ENCODE measurements around the gene KCNT2.

KCNT2 gene

GRCh38 chr1:196442366-196442765, 165.9 kb downstream of the KCNT2 start:
- no peak for DNase-seq

DNA sequence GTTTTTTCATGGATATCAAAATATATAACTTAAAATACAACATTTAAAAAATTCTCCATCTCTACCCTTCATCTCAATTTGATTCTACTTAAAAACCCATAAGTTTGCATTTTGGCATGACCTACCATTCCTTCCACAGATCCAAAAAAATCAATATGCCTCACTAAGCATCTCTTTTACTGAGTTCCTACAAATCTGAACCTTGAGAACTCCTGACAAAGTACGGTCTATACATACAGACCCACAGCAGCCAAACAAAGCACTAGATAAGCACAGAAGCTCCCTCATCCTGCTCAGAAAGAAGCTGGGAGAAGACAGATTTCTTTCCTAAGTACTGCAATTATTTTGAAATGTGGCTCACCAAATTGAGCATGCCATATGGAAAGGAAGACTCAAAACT, 167.5 kb downstream of the KCNT2 start:
- no peak for DNase-seq

GRCh38 chr1:196438329-196438728, 169.9 kb downstream of the KCNT2 start:
- no peak for DNase-seq

- DNase-seq = no peak
Measured at GRCh38 chr1:196437671-196438070, 170.6 kb downstream of the KCNT2 start.

- no peak for DNase-seq
Measured at GRCh38 chr1:196433000-196433399, 175.2 kb downstream of the KCNT2 start.

GRCh38 chr1:196427976-196428734, 180.1 kb downstream of the KCNT2 start:
- DNase-seq = no peak

GRCh38 chr1:196425513-196425912, 182.7 kb downstream of the KCNT2 start:
- DNase-seq = no peak

GRCh38 chr1:196423612-196424011, 184.6 kb downstream of the KCNT2 start:
- DNase-seq = peak; percentile 14

DNA sequence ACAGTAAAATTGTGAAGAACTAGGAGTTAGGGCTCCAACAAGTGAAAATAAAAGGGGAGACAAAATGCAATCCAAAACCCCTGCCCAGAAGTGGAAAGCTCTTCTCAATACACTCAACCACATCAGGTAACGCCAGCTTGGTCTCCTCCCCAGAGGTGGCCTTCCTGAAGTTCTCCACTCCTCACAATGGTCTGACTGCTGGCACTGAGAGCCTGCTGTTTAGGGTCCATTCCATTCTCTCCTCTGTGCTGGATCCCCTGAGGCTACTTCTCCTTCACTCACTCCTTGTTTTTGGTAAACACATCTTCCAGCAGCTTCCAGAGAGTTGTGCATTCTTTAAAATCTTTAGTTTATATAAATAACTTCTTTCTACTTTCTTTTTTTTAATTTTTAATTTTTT, 189.5 kb downstream of the KCNT2 start:
- DNase-seq = no peak

- DNase-seq = no peak
Measured at GRCh38 chr1:196415978-196416377, 192.3 kb downstream of the KCNT2 start.

DNA sequence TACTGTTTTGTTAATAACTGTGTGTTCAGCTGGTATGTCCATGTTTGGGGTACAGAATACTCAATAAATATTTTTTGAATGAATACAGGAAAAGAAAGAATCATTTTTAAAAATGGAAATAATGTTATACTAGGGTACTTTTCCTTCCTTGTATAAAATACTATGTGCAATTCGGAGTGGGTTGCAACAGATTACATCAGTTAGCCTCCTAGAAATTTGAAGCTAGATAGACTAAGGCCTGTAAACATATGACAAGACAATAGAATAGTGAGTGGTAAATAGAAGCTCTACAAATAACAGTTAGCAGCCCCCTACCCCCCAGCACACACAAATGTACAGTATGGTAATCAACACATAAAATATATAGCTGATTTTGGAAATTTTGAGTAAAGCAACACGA, 195.9 kb downstream of the KCNT2 start:
- DNase-seq = peak; percentile 7

- no peak for DNase-seq
Measured at GRCh38 chr1:196410768-196411167, 197.5 kb downstream of the KCNT2 start.

DNA sequence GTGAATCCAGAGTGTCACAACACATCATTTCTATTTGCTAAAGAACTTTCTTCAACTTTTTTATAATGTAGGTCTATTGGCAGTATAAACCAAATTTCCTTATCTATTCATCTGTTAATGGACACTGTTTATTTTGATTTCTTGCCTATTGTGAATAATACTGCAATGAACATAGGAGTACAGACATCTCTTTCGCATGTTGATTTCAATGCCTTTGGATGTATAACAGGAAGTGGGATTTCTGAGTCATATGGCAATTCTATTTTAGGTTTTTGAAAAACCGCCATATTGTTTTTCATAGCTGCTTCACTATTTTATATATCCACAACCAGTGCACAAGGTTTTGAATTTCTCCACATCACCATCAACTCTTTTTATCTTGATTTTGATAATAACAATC, 198.7 kb downstream of the KCNT2 start:
- peak; percentile 14 for DNase-seq

DNA sequence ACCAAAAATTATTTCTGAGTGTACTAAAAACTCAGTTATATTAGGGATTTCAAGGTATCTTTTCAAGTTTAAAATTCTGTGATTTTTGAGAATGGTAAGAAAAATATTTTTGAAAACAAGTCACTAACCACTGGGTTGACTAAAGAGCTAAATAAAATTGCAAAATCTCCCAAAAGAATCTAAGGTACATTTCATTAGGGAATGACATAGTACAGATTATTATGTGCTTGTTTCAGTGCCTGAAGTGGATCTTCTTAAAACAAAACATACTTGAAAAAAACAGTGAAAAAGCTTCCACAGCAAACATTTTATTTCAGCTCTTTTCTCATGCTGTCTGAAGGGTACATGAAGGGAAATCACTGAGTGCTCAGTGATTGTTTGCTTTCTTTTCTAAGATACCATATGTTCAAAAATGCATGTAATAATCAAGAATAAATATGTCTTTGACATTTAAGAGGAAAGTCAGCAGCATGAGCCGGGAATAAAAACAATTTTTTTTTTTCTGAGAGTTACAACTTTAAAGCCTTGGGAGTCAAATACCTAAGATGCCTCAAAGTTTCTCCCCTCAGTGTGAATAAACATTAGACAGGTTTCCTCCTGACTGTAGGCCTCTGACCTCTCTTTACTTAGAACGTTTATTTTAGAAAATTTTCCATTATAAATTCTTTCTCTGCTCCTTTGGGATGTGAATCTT, 200.7 kb downstream of the KCNT2 start:
- DNase-seq = peak; percentile 82

DNA sequence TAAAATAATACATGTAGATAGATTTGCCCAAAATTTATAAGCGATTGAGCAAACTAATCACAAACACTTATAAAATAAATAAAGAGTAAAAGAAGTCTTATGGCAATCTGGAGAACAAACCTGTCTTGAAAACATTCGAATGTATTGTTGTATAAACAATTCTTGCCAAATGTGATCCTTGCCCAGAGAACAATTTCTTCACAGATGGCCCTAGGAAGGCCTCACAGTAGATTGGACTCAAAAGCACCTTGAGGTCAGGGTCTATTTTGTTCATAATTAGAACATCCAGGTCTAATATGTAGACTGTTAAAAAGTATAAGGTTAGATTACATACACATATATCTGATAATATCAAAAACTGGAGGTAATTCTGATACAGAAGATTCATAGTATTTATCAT, 202.4 kb downstream of the KCNT2 start:
- DNase-seq = no peak

DNA sequence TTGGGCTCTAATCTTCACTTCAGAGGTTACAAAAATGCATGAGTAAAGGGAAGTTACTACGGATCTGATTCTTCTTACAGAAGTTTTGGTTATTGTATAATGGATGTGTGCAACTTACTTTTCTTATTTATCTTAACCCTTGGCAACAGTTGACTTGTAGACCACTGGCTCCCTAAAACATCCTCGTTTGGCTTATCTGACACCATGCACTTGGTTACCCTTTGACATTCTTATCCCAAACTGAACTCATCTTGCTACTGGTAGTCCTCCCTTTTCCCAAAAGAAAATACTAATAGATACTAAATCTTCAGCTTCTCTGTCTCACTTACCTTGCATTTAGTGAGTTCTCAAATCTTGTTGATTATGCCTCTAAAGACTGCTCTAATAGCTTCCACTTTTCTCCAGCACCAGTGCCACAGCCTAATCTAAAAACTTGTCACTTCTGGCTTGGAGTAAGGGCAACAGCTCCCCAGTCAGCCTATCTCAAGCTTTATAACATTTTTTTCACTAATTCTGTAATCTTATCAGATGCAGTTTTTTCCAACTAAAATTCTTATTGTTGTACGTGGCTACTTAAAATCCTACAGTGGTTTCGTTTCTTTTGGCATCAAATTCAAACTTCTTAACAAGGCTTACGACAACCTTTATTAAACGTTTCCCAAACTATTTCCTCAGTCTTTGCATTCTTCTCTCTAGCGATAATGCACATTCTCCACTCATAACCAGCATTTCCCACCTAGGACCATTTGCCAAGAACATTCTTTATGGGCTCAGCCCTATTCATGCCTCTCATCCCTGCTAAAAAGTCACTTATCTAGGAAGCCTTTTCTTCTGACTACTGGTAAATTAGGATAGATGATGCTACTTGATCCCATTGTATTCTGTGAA, 204.2 kb downstream of the KCNT2 start:
- peak; percentile 17 for DNase-seq

DNA sequence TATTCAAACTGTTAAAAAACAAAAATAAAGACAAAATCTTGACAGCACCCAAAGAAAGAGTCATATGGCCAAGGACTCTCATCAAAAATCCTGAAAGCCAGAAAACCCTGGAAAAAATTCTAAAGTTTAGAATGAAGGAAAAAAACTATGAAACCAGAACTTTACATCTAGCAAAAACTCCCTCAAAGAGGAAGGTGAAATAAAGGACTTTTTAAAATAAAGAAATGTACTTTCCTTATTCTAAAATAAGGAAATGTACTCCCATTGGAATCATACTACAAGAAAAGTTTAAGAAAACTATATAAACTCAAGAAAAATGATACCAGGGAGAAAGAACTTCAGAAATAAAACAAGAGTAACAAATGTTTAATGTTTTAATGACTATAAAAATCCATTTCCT, 206.3 kb downstream of the KCNT2 start:
- DNase-seq = no peak

DNA sequence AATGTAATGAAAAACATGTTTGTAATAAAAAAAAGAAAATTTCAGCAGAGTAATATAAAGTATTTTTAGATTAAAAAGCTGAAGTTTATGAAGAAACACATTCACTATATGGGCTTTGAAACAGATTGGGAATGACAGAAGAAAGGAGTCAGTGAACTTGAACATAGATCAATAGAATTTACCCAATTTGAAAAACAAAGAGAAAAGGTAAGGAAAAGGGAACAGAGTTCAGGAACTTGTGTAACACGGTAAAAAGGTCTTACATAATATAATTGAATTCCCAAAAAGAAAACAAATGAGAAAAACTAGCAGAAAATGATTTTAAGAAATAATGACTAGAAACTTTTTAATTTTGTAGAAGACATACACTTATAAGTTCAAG, 206.8 kb downstream of the KCNT2 start:
- DNase-seq = no peak

GRCh38 chr1:196400478-196401451, 207.5 kb downstream of the KCNT2 start:
- DNase-seq = peak; percentile 22

DNA sequence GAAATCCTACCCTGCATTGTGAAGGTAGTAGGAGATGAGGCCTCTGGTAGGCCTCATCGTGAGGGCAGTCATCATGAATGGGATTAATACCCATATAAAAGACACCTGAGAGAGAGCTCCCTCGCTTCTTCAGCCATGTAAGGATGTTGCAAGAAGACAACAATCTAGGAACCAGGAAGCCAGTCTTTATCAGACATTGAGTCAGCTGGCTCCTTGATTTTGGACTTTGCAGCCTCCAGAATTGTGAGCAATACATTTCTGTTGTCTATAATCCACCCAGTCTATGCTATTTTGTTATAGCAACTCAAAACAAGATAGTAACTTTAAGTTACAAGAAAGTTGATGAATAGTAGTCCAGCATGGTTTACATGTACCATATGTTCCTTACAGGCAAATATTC, 208.5 kb downstream of the KCNT2 start:
- DNase-seq = no peak

GRCh38 chr1:196393742-196394141, 214.5 kb downstream of the KCNT2 start:
- DNase-seq = peak; percentile 75

DNA sequence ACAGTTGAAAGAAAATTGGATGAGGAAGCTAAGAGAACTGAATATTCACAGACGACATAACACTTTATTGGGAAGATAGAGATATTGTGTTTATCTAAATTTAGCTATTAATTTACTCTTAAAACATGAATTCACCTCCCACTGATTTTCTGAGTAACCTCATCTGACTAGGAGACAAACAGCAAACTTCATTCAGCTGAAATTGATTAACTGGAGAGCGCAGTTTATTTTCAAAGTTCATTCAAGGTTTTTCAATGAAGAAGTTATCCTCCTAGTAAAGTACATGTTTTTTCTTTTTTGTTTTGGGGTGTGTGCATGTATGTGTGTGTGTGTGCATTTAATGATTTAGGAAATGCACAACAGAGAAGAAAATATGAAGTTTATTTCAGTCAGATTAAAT, 215.0 kb downstream of the KCNT2 start:
- DNase-seq = no peak

Measured in fibroblast of skin of scalp (primary cell).